Measurements from ENCODE around the gene DOK3. TPM values are rescaled to one million over a fixed set of nuclear protein-coding genes. Genes with fewer than 3 reads are reported as not detected.
A peak's percentile ranks its signal among the peaks of the same experiment; 100 is the strongest.

DOK3 gene
- total and polyA plus RNA-seq, 2 donors (not counting 3 experiments of a cell fraction or from before 2014, with no cell fraction given): 4.8 to 5.3 TPM

- Histone ChIP-seq H3K79me2 (ENCODE audit: control insufficient read depth, insufficient read depth, low read length) (peaks cover 46% of the 10 kb centered on the region), H3K27me3 (ENCODE audit: control insufficient read depth in 2 of 2, insufficient read depth in 2 of 2, low read length in 2 of 2) (no peaks in the 10 kb centered on the region), H3K36me3 (ENCODE audit: control insufficient read depth in 2 of 2, extremely low read depth in 1 of 2, insufficient read depth in 2 of 2, low read length in 2 of 2) (peaks cover 22 to 38% of the 10 kb centered on the region in 2 experiments), H3K27ac (ENCODE audit: insufficient read depth, low read depth, low read length) (no peak overlapping the region), H3K4me1 (ENCODE audit: control insufficient read depth, extremely low read depth, insufficient read depth, low read length) (peaks cover 50% of the 10 kb centered on the region), H3K9ac (replicated peaks; ENCODE audit: extremely low read depth, insufficient read depth, low read length) (no peak overlapping the region), H3K4me3 (replicated peaks in 1 of 3; ENCODE audit: insufficient read depth in 1 of 3, low read depth in 1 of 3, low read length in 3 of 3) (no peak overlapping the region), H2AFZ (ENCODE audit: low read depth, low read length) (no peak overlapping the region), H3K4me2 (ENCODE audit: insufficient read depth, low read length) (no peak overlapping the region), H4K20me1 (replicated peaks; ENCODE audit: control insufficient read depth, extremely low read depth, insufficient read depth, low read length) (no peaks in the 10 kb centered on the region), H3K9me1 (replicated peaks; ENCODE audit: control insufficient read depth, extremely low read depth, insufficient read depth, low read length) (no peaks in the 10 kb centered on the region), H3K9me3 (replicated peaks; ENCODE audit: control insufficient read depth, insufficient read depth, low read length) (no peaks in the 10 kb centered on the region)
- no TSS peak for BruUV-seq (replicated peaks)
- intact Hi-C loops (cut with micrococcal nuclease) (loop anchor here (1.0 to 10.0 kb wide), 3 partner anchors 10 to 957 kb away; partner anchors contain the start of genes N4BP3 and RNF44), dilution Hi-C loops (cut with MboI; ENCODE audit: extremely low pct_ligation_motif_present, low sequenced_read_pairs) (no loop called here)
- POLR2A ChIA-PET: no interaction called here
- CTCF ChIA-PET: interaction anchor here (0.7 to 5.3 kb wide), 5 partner anchors 10 to 19 kb away, joined by 3 to 58 read pairs (median 6); partner anchors contain the start of gene DOK3
- DNase-seq (ENCODE audit: low read depth, low spot score) (peak; percentile 79), FAIRE-seq (peak; percentile 64)
- TF ChIP-seq POLR2A (IDR thresholded peaks at IDR 0.05; ENCODE audit: low read depth, low read length): peak; percentile 51
- TF ChIP-seq EZH2 (IDR thresholded peaks at IDR 0.05; ENCODE audit: borderline replicate concordance, low read depth, low read length, severe bottlenecking): no peak
- TF ChIP-seq CTCF (IDR thresholded peaks at IDR 0.05; ENCODE audit: extremely low read depth in 1 of 2, insufficient read depth in 1 of 2, low read depth in 1 of 2, low read length in 2 of 2): peak; percentile 97 to 99
- TF ChIP-seq GATA2 (IDR thresholded peaks at IDR 0.05; ENCODE audit: insufficient read depth, insufficient read length, low read depth, low read length): no peak
- peak; percentile 80 for TF ChIP-seq POLR2AphosphoS5 (IDR thresholded peaks at IDR 0.05; ENCODE audit: insufficient read depth, low read depth, low read length)
- no peak for TF ChIP-seq MAX (IDR thresholded peaks at IDR 0.05; ENCODE audit: insufficient read depth, insufficient read length)
Measured at GRCh38 chr5:177491429-177491945, 18.1 kb downstream of the DOK3 start.
